ENCODE measurements around the gene APP. TPM values are rescaled to one million over a fixed set of nuclear protein-coding genes. Genes with fewer than 3 reads are reported as not detected.

Gene APP
- total RNA-seq, 1 experiment from 2014 or later = 224 TPM

DNA sequence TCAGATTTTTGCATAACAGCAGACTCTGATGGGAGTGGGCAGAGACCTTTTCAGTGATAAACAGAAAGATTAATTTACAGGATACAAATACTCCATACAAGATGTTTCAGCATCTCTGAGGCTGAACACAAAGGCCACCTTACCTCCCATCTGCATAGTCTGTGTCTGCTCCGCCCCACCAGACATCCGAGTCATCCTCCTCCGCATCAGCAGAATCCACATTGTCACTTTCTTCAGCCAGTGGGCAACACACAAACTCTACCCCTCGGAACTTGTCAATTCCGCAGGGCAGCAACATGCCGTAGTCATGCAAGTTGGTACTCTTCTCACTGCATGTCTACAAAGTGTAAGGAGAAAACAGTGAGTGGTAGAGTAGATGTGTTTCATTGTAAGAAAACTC lies 119.7 kb downstream of the APP start:
- Histone ChIP-seq H4K20me1 (ENCODE audit: insufficient read depth) (no peaks in the 10 kb centered on the region), H2AFZ (no peak overlapping the region), H3K9me3 (ENCODE audit: insufficient read depth, low read depth) (no peaks in the 10 kb centered on the region), H3K4me3 (no peak overlapping the region), H3K9me2 (ENCODE audit: insufficient read depth) (no peaks in the 10 kb centered on the region), H3K4me1 (replicated peaks; ENCODE audit: insufficient read depth) (no peaks in the 10 kb centered on the region), H3F3A (ENCODE audit: insufficient read depth, low read depth) (no peaks in the 10 kb centered on the region), H3K79me2 (ENCODE audit: low read depth) (0 out of 2 replicates have a peak, but pooled peaks cover 5% of the 10 kb centered on the region), H3K27ac (no peak overlapping the region), H3K4me2 (no peak overlapping the region), H3K27me3 (ENCODE audit: insufficient read depth, low read depth) (no peaks in the 10 kb centered on the region), H3K36me3 (ENCODE audit: low read depth) (no peaks in the 10 kb centered on the region)
- intact Hi-C loops (cut with micrococcal nuclease; ENCODE audit: unreplicated experiment) = no loop called here
- POLR2A ChIA-PET (ENCODE audit: unreplicated experiment) = no interaction called here
- DNase-seq = no peak
- CTCF ChIA-PET = no interaction called here
- TF ChIP-seq, protein P1, sequence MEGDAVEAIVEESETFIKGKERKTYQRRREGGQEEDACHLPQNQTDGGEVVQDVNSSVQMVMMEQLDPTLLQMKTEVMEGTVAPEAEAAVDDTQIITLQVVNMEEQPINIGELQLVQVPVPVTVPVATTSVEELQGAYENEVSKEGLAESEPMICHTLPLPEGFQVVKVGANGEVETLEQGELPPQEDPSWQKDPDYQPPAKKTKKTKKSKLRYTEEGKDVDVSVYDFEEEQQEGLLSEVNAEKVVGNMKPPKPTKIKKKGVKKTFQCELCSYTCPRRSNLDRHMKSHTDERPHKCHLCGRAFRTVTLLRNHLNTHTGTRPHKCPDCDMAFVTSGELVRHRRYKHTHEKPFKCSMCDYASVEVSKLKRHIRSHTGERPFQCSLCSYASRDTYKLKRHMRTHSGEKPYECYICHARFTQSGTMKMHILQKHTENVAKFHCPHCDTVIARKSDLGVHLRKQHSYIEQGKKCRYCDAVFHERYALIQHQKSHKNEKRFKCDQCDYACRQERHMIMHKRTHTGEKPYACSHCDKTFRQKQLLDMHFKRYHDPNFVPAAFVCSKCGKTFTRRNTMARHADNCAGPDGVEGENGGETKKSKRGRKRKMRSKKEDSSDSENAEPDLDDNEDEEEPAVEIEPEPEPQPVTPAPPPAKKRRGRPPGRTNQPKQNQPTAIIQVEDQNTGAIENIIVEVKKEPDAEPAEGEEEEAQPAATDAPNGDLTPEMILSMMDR (conservative IDR thresholded peaks at IDR 0.05) = no peak
- no peak for TF ChIP-seq EZH2 (IDR thresholded peaks at IDR 0.05; ENCODE audit: low read depth)
- no TSS peak for BruUV-seq (replicated peaks)

DNA sequence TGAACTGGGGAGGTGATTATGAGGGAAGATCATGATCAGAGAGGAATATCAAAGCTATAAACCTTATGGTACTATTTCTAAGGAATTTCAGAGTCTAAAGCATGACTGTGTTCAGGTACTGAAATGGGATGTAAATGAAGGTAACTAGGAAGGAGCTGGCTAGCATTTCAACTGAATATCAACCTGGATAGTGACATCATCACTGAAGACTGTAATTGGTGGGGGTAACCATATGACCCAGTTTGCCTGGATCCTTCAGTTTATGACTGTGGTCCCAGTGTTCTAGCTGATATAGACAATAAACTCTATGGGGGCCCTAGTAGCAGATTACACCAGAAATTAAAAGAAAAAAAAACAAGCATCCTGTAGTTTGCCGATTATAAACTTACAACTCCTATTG lies 120.8 kb downstream of the APP start:
- intact Hi-C loops (cut with micrococcal nuclease; ENCODE audit: unreplicated experiment) = no loop called here
- no peak overlapping the region for H3K4me2 ChIP-seq
- POLR2A ChIA-PET (ENCODE audit: unreplicated experiment) = no interaction called here

DNA sequence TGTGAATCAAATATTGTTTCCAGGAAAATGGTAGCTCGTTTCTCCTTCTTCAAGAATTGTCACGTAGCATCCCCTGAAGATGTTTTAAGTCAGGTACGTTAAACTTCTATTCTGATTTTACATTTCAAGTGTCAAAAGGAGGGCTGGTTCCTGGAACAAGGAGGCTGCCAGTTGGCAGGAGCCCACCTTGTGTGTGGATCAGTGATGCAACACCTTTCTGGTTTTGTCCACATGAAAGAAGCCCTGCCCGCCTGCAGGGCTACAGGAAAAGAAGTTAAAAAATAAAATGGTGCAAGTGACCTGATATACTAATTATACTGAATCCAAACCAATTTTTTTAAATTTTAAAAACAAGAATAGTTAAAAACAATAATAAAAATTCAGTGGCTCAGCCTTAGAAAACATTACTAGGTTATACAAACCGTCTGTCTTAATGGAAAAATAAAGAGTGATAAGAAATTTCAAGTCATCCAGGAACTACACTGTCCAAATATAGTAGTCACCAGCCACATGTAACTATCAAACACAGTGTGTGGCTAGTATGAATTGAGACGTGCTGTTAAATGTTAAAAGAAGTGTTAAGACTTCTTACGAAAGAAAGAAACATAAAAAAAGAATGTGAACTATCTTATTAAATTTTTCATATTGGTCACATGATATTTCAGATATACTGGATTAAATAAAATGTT lies 123.1 kb downstream of the APP start:
- Histone ChIP-seq H3K4me3 (no peak overlapping the region), H2AFZ (no peak overlapping the region), H3F3A (ENCODE audit: insufficient read depth, low read depth) (no peaks in the 10 kb centered on the region), H3K4me1 (replicated peaks; ENCODE audit: insufficient read depth) (no peaks in the 10 kb centered on the region), H3K36me3 (ENCODE audit: low read depth) (no peaks in the 10 kb centered on the region), H3K27ac (no peak overlapping the region), H3K9me2 (ENCODE audit: insufficient read depth) (no peaks in the 10 kb centered on the region), H3K27me3 (ENCODE audit: insufficient read depth, low read depth) (no peaks in the 10 kb centered on the region), H4K20me1 (ENCODE audit: insufficient read depth) (no peaks in the 10 kb centered on the region), H3K9me3 (ENCODE audit: insufficient read depth, low read depth) (no peaks in the 10 kb centered on the region), H3K79me2 (ENCODE audit: low read depth) (no peaks in the 10 kb centered on the region), H3K4me2 (no peak overlapping the region)
- intact Hi-C loops (cut with micrococcal nuclease; ENCODE audit: unreplicated experiment) = no loop called here
- CTCF ChIA-PET = no interaction called here
- POLR2A ChIA-PET (ENCODE audit: unreplicated experiment) = no interaction called here
- no peak for DNase-seq
- TF ChIP-seq, protein P1 (conservative IDR thresholded peaks at IDR 0.05) = no peak
- no peak for TF ChIP-seq EZH2 (IDR thresholded peaks at IDR 0.05; ENCODE audit: low read depth)
- BruUV-seq (replicated peaks) = no TSS peak

More for the DNA sequence above, 120.8 kb downstream of the APP start:
- Histone ChIP-seq H3K4me3 (no peak overlapping the region), H2AFZ (no peak overlapping the region), H3K9me3 (ENCODE audit: insufficient read depth, low read depth) (no peaks in the 10 kb centered on the region), H4K20me1 (ENCODE audit: insufficient read depth) (no peaks in the 10 kb centered on the region), H3K79me2 (ENCODE audit: low read depth) (no peaks in the 10 kb centered on the region), H3K36me3 (ENCODE audit: low read depth) (no peaks in the 10 kb centered on the region), H3K9me2 (ENCODE audit: insufficient read depth) (no peaks in the 10 kb centered on the region), H3K27me3 (ENCODE audit: insufficient read depth, low read depth) (no peaks in the 10 kb centered on the region), H3K4me1 (replicated peaks; ENCODE audit: insufficient read depth) (no peaks in the 10 kb centered on the region), H3K27ac (no peak overlapping the region), H3F3A (ENCODE audit: insufficient read depth, low read depth) (no peaks in the 10 kb centered on the region)
- no TSS peak for BruUV-seq (replicated peaks)
- DNase-seq = no peak
- CTCF ChIA-PET = no interaction called here
- no peak for TF ChIP-seq EZH2 (IDR thresholded peaks at IDR 0.05; ENCODE audit: low read depth)
- TF ChIP-seq, protein P1 (conservative IDR thresholded peaks at IDR 0.05) = no peak

All from PC-9 (cell line).